AG09319 (cell line): ENCODE results near the gene KIF25.

Experiments used
- DNase-seq: peaks from one replicate; pipeline ENCODE4 v3.0.0-alpha.2; 2010; ENCODE audit warnings: low read depth; ENCODE audit errors: extremely low read depth
- TF ChIP-seq, protein P1 (sequence below): IDR thresholded peaks from 2 replicates; pipeline ENCODE4 v1.5.1; 2011; ENCODE audit warnings: low read depth, mild to moderate bottlenecking, inconsistent platforms, low read length, moderate library complexity

KIF25 gene

DNA sequence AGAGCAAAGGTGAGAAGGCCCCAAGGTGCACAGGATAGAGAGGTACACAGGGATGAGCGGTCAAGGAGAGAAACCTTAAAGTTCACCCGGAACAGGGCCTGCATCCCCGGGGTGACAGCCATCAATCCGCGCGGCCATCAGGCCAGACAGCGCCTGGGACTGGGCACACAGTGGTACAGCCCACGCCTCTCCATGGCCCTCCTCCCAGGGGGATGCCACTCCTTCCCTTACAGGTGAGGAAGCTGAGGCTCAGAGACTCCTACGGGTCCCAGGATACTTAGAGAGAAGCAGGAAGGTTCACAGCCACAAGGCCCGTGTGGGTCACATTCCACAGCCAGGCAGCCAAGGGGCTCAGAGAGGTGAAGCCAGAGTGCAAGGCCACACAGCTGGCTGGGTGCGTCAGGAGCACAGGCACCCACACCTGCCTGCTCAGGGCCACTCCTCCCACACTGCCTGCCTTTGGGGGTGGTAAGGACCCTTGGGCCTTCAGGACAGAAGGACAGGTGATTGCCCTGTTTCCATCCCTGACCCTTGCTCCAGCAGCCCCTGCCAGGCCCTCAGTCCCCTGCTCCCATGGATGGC lies 66.8 kb downstream of the KIF25 start:
- DNase-seq, result no peak
- TF ChIP-seq, protein P1, sequence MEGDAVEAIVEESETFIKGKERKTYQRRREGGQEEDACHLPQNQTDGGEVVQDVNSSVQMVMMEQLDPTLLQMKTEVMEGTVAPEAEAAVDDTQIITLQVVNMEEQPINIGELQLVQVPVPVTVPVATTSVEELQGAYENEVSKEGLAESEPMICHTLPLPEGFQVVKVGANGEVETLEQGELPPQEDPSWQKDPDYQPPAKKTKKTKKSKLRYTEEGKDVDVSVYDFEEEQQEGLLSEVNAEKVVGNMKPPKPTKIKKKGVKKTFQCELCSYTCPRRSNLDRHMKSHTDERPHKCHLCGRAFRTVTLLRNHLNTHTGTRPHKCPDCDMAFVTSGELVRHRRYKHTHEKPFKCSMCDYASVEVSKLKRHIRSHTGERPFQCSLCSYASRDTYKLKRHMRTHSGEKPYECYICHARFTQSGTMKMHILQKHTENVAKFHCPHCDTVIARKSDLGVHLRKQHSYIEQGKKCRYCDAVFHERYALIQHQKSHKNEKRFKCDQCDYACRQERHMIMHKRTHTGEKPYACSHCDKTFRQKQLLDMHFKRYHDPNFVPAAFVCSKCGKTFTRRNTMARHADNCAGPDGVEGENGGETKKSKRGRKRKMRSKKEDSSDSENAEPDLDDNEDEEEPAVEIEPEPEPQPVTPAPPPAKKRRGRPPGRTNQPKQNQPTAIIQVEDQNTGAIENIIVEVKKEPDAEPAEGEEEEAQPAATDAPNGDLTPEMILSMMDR, result no peak

DNA sequence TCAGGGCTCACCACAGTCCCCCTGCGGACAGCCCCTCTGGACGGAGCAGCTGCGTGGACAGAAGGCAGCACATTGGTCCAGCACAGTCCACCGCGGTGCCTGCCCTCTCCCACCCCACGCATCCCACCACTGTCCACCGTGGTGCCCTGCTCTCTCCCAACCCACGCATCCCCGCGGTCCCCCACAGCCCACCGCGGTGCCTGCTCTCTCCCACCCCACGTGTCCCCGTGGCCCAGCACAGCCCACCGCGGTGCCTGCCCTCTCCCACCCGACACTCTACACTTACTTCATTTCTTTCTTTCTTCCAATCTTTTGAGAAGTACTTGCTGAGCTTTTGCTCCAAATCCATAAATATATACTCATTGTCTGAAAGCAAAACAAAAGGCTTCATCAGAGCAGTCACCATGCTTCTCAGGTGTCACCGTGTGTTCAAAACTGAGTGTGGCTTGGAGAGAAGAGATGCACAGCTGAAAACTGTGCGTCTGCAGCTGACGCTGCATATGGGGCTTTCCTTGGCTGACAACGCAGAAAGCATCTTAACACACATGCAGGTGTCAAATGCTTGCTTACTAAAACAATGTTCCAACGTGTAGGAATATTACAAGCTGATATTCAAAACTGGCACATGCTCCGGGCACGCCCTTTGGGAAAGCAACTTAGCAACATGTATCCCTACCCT lies 69.7 kb downstream of the KIF25 start:
- TF ChIP-seq, protein P1, result no peak
- no peak for DNase-seq

DNA sequence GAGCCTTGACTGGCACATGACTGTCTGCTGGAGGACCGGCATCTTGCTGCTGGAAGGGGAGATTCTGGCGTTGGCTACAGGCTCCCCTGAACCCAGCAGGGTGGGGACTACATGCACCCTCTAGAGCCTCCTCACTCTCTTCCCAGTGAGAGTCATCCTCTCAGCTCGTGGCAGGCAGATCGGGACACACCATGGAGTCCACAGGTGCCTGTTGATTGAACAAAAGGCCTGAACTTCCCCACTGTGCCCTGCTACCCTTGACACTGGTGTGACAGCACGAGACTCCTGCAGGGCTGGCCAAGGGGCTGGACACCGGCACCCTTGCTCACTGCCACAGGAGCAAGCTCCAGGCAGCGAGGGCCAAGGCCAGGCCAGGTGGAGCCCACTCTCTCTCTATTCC lies 73.3 kb downstream of the KIF25 start:
- TF ChIP-seq, protein P1, result no peak

DNA sequence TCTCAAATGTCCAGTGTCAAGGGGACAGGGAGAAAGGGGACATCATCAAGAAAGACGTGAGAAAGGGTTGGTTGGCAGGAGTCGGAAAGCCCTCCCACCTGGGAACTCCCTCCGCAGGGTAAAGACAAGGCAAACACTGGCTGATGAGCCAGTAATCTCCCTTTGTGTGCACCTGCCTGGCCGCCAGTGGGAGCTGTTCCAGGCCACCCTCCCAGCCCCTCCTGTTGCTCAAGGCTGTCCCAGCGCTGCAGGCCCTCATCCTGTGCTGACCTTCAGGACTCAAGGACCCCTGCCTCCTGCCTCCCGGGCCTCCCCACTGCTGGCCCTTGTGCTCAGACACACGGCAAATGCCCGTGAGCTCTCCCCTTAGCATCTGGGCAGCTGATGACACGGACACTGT lies 74.1 kb downstream of the KIF25 start:
- DNase-seq, result no peak
- TF ChIP-seq, protein P1, result no peak

More for the DNA sequence above, 73.3 kb downstream of the KIF25 start:
- DNase-seq, result no peak

DNA sequence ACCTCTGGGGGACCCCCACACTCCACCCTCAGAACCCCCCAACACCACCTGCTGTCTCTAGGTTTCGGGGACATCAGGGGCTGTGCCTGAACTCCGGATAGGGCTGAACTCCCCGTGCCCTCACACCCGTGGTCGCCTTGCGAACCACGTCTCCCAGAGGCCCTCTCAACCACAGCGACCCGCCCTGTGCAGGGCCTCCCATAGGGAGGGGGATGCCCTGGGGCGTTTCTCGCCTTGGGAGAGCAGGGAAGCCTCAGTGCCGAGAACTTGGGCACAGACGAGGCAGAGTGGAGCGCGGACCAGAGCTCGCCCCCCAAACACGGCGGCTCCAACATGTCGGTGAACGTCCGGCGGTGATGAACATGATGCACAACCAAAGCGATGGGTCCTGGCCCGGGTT lies 74.8 kb downstream of the KIF25 start:
- TF ChIP-seq, protein P1, result no peak
- no peak for DNase-seq

DNA sequence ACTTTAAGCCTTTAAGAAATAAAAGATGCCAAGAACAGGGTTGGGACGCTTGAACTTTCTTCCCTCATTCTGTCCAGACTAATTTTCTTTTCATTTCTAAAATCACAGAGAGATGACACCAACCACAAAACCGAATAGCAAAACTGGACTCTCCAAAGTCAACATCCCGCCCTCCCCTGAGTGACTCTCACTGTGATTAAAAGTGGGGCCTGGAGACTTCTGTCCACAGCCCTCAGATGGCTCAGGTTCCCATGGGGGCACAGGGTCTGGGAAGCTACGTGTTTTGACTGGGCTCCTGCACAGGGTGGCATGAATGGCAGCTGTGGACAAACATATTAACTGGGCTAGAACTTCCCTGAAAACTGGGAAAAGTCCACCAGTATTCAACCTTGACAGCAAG lies 75.3 kb downstream of the KIF25 start:
- no peak for DNase-seq
- TF ChIP-seq, protein P1, result no peak

DNA sequence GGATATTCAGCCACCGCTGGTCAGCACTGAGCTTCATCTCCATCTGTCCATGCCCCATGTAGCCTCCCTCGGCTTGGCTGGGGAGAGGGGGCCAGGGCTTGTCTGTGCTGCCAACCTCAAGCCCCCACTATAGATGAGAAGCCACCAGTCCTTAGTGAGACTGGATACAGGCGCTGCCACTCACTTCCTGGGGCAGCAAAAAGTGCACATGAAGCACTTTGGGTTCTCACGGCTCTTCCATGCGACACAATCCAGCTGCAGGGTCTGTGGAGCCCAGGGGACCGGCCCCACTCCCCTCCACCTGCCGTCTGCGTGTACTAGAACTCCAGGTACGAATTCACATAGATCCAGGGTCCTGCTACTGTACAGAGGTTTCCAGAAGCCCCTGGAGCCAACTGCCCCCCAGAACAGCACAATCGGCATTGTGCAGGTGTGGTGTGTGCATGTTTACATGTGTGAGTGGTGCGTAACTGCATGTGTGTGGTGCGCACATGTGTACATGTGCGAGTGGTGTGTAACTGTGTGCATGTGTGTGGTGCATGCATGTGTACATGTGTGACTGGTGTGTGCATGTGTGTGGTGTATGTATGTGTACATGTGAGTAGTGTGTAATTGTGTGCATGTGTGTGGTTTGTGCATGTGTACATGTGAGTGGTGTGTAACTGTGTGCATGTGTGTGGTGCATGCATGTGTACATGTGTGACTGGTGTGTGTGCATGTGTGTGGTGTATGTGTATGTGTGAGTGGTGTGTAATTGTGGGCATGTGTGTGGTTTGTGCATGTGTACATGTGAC lies 76.7 kb downstream of the KIF25 start:
- TF ChIP-seq, protein P1, result no peak
- no peak for DNase-seq
